ENCODE data around the gene TRIM14.
"Not testable (repeated sequence)": the region's sequence is repeated elsewhere in the genome, so short reads cannot be mapped to it uniquely, and the experiment has no call there.

The TRIM14 gene

GRCh38 chr9:98132806-98133631 lies 14.0 kb upstream of the TRIM14 start:
- no peak for TF ChIP-seq CTCF (IDR thresholded peaks at IDR 0.05; ENCODE audit: low read depth, low read length)
- DNase-seq (ENCODE audit: extremely low read depth, low read depth) = no peak

GRCh38 chr9:98132158-98132557 lies 13.1 kb upstream of the TRIM14 start:
- DNase-seq (ENCODE audit: extremely low read depth, low read depth) = no peak
- no peak for TF ChIP-seq CTCF (IDR thresholded peaks at IDR 0.05; ENCODE audit: low read depth, low read length)

- DNase-seq (ENCODE audit: extremely low read depth, low read depth) = no peak
- TF ChIP-seq CTCF (IDR thresholded peaks at IDR 0.05; ENCODE audit: low read depth, low read length) = no peak
These were observed 11.7 kb upstream of the TRIM14 start for GRCh38 chr9:98130576-98131228.

- not testable (repeated sequence) for DNase-seq (ENCODE audit: extremely low read depth, low read depth)
These were observed 11.0 kb upstream of the TRIM14 start for GRCh38 chr9:98130060-98130459.

GRCh38 chr9:98129451-98129881 lies 10.4 kb upstream of the TRIM14 start:
- DNase-seq (ENCODE audit: extremely low read depth, low read depth) = no peak
- TF ChIP-seq CTCF (IDR thresholded peaks at IDR 0.05; ENCODE audit: low read depth, low read length) = no peak

- no peak for TF ChIP-seq CTCF (IDR thresholded peaks at IDR 0.05; ENCODE audit: low read depth, low read length)
- DNase-seq (ENCODE audit: extremely low read depth, low read depth) = no peak
These were observed 9.3 kb upstream of the TRIM14 start for GRCh38 chr9:98128316-98128715.

GRCh38 chr9:98127226-98127625 lies 8.2 kb upstream of the TRIM14 start:
- no peak for DNase-seq (ENCODE audit: extremely low read depth, low read depth)
- TF ChIP-seq CTCF (IDR thresholded peaks at IDR 0.05; ENCODE audit: low read depth, low read length) = no peak

Data from AG09319 (cell line).